Measurements from ENCODE around the gene KCNJ9. TPM values are rescaled to one million over a fixed set of nuclear protein-coding genes. Genes with fewer than 3 reads are reported as not detected.

The KCNJ9 gene
- polyA plus RNA-seq, 1 experiment = not detected

DNA sequence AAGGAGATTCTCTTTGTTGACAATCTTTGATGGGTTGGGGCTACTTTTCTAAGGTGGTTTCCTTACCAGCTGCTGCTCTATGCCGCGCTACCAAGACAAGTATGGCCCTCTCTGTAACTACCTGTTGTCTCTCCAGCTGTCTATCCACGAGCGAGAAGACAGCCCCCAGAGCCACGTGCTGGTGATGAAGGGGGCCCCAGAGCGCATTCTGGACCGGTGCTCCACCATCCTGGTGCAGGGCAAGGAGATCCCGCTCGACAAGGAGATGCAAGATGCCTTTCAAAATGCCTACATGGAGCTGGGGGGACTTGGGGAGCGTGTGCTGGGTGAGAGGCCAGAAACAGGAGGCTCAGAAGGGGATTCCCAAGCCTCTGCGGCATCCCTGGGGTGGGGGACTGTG is 48.6 kb downstream of the KCNJ9 start:
- TF ChIP-seq, protein P1, sequence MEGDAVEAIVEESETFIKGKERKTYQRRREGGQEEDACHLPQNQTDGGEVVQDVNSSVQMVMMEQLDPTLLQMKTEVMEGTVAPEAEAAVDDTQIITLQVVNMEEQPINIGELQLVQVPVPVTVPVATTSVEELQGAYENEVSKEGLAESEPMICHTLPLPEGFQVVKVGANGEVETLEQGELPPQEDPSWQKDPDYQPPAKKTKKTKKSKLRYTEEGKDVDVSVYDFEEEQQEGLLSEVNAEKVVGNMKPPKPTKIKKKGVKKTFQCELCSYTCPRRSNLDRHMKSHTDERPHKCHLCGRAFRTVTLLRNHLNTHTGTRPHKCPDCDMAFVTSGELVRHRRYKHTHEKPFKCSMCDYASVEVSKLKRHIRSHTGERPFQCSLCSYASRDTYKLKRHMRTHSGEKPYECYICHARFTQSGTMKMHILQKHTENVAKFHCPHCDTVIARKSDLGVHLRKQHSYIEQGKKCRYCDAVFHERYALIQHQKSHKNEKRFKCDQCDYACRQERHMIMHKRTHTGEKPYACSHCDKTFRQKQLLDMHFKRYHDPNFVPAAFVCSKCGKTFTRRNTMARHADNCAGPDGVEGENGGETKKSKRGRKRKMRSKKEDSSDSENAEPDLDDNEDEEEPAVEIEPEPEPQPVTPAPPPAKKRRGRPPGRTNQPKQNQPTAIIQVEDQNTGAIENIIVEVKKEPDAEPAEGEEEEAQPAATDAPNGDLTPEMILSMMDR (IDR thresholded peaks at IDR 0.05; ENCODE audit: insufficient read depth, low read depth, low read length) = no peak
- Histone ChIP-seq H3K27me3 (ENCODE audit: control insufficient read depth, insufficient read depth, low read length) (peaks cover 1% of the 10 kb centered on the region; the same call in 1 of the 2 replicates), H3K36me3 (ENCODE audit: control insufficient read depth, insufficient read depth, low read length) (no peaks in the 10 kb centered on the region), H3K4me3 (ENCODE audit: low read depth, low read length) (no peak overlapping the region)
- DNase-seq (ENCODE audit: low read depth) = no peak
- CTCF ChIA-PET = interaction anchor here (0.9 to 1.5 kb wide), 3 partner anchors 9 to 63 kb away, joined by 3 to 4 read pairs (median 3); no protein-coding TSS in a partner anchor
- POLR2A ChIA-PET = no interaction called here

DNA sequence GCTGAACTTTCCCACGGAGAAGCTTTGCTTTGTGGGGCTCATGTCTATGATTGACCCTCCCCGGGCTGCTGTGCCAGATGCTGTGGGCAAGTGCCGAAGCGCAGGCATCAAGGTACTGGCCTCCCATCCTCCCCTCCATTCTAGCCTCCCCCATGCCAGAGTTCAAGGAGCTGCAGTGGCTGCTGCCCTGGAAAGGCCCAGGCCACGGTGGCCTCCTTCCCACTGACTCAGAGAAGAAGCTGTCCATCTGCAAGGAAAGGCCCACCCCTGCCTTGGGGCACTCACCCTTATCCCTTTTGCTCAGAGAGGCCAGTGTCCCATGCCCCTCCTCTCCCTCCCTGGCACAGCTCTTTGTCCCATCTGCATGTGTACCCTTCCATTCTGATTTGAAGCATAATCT is 49.1 kb downstream of the KCNJ9 start:
- TF ChIP-seq, protein P1 (IDR thresholded peaks at IDR 0.05; ENCODE audit: insufficient read depth, low read depth, low read length) = no peak
- Histone ChIP-seq H3K27me3 (ENCODE audit: control insufficient read depth, insufficient read depth, low read length) (peaks cover 1% of the 10 kb centered on the region; the same call in 1 of the 2 replicates), H3K4me3 (ENCODE audit: low read depth, low read length) (no peak overlapping the region), H3K36me3 (ENCODE audit: control insufficient read depth, insufficient read depth, low read length) (no peaks in the 10 kb centered on the region)
- ChIA-PET POLR2A (no interaction called here), CTCF (interaction anchor here (0.9 to 1.5 kb wide), 4 partner anchors 8 to 63 kb away, joined by 3 to 5 read pairs (median 4); no protein-coding TSS in a partner anchor)
- no peak for DNase-seq (ENCODE audit: low read depth)

DNA sequence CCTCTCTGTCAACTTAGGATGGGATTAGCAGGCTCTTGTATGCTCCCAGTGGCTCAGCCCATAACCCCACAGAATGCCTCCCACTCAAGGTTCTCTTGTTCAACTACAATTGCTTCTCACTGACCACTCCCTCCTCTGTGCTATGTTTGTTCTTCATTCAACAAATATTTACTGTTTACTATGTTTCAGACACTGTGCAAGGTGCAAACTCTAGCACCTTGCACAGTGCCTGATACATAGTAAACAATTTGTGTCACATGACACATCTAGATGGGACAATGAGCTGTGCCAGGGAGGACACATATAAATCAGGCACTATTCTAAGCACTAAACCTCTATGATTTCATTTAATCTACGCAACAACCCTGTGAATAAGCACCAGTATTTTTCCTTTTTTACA is 49.6 kb downstream of the KCNJ9 start:
- ChIA-PET POLR2A (no interaction called here), CTCF (interaction anchor here (0.9 to 1.3 kb wide), 4 partner anchors 11 to 63 kb away, joined by 3 to 5 read pairs (median 3); no protein-coding TSS in a partner anchor)
- no peak for DNase-seq (ENCODE audit: low read depth)
- TF ChIP-seq, protein P1 (IDR thresholded peaks at IDR 0.05; ENCODE audit: insufficient read depth, low read depth, low read length) = no peak
- Histone ChIP-seq H3K36me3 (ENCODE audit: control insufficient read depth, insufficient read depth, low read length) (no peaks in the 10 kb centered on the region), H3K27me3 (ENCODE audit: control insufficient read depth, insufficient read depth, low read length) (peaks cover 1% of the 10 kb centered on the region; the same call in 1 of the 2 replicates), H3K4me3 (ENCODE audit: low read depth, low read length) (no peak overlapping the region)

DNA sequence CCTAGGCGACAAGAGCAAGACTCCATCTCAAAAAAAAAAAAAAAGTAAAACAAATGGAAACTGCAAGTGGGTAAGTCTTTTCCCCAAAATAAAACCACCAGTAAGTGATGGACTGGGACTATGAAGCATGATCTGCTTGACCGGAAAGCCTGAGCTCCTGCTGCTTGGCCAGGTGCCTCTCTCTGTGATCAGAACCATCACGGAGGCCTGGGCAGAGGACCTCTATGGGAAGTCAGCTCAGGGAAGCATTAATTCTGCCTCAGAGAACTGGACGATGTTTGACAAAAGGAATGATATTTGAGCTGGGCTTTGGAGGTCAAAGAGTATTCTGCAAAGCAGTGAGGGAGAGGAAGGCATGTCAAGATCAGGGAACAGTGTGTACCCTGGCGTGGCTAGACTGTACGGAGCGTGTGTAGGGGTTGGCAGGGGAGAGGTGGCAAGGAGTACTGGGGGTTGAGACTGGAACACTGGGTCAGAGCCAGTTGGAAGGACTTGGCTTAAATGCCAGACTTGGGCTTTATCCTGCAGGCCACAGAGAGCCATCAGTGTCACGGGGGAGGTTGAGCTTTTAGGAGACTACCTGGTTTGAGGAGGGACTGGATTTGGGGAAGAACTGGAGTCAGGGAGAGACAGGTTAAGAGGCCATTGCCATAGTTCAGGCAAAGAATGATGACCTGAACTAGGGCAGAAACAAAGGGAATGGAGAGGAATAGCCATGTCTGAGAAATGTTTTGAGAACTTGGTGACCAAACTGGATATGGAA is 50.6 kb downstream of the KCNJ9 start:
- Histone ChIP-seq H3K36me3 (ENCODE audit: control insufficient read depth, insufficient read depth, low read length) (no peaks in the 10 kb centered on the region), H3K27me3 (ENCODE audit: control insufficient read depth, insufficient read depth, low read length) (peaks cover 1% of the 10 kb centered on the region; the same call in 1 of the 2 replicates), H3K4me3 (ENCODE audit: low read depth, low read length) (no peak overlapping the region)
- ChIA-PET CTCF (interaction anchor here (0.9 to 1.3 kb wide), 3 partner anchors 8 to 14 kb away, joined by 3 to 5 read pairs (median 3); no protein-coding TSS in a partner anchor), POLR2A (no interaction called here)
- TF ChIP-seq, protein P1 (IDR thresholded peaks at IDR 0.05; ENCODE audit: insufficient read depth, low read depth, low read length) = no peak
- no peak for DNase-seq (ENCODE audit: low read depth)

DNA sequence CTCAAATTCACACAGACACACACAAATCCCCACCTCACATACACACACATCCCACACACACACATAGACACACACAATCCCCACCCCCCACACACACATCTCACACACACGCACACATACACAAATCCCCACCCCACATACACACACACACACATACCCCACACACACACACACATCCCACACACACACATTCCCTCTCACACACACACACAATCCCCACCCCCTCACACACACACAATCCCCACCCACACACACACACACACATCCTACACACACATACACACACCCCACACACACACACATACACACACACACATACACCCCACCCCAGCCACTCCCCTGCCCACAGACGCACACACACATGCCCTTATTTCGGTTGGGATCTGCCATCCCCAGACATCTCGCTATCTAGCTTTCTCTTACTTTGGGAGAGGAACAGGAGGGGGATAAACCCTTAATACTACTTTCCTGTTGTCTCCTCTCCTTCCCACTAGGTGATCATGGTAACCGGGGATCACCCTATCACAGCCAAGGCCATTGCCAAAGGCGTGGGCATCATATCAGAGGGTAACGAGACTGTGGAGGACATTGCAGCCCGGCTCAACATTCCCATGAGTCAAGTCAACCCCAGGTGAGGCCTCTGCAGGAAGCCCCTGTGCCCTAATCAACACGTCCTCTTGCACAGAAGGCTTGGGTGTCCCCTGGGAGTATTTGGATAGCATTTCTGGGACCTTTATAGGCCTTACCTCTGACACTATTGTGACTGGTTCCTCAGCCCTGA is 52.8 kb downstream of the KCNJ9 start:
- POLR2A ChIA-PET = no interaction called here
- H3K27me3 ChIP-seq (ENCODE audit: control insufficient read depth, insufficient read depth, low read length) = peaks cover 1% of the 10 kb centered on the region; the same call in 1 of the 2 replicates
- H3K4me3 ChIP-seq (ENCODE audit: low read depth, low read length) = no peak overlapping the region
- CTCF ChIA-PET = no interaction called here
- DNase-seq (ENCODE audit: low read depth) = no peak
- H3K36me3 ChIP-seq (ENCODE audit: control insufficient read depth, insufficient read depth, low read length) = no peaks in the 10 kb centered on the region
- TF ChIP-seq, protein P1 (IDR thresholded peaks at IDR 0.05; ENCODE audit: insufficient read depth, low read depth, low read length) = no peak

Data from BJ (cell line).